ENCODE results near the gene KLHDC3.

Gene KLHDC3

DNA sequence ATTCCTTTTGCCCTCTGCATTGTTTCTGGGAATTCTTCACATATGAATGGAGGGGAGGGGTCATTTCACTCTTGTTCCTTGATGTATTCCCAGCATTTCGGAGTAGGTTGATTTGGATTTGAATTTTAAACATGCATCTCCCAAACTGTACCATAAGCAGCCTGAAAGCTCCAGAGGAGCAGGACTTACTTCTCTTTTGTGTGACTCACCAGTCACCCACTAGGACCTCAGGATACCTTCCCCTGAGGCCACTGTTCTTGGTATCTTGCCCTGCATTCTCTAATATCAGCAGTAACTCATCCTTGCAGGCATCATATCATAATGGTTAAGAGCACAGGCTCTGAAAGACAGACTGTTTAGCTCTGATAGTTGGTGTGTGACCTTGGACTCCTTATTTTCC, 44.5 kb downstream of the KLHDC3 start:
- DNase-seq (ENCODE audit: low spot score) = no peak

DNA sequence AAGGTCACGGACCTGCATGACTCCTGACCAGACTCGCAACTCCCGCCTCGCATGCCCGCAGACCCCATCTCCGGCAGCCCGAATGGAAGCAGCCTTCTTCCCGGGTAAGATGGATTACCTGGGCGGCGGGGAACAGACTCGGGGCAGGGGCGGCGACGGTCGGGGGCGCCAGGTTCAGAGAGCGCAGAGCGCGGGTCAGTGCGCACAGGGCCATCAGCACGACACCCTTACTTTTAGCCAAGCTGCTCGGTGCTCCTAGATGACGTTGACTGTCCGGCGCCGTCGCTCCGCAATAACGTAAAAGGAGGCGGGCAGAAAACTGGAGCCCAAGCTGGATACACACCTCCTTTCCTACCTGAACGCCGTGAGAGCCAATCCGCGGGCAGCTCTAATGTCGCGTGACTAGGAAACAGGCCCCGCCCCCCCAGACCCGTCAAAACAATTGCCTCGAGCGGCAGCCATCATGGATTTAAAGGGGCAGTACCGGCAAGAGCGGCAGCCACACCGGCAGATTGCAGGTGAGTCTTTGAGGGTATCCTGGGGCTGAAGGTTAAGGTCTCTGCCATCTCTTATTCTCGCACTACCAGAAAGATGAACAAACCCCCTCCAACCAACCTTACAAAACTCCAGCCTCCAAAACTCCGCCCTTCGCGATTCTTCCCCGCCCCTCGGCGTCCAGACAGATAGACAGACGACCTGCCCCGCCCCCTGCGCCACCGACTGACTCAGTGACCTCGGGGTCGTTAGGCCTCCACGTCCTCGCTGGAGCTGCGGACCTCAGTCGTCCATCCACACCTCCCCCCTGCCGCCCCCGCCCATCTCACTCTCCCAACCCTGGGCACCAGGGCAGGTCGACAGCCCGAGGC, 45.4 kb downstream of the KLHDC3 start, which contains the start of the genes KLC4 and MRPL2:
TSS of gene KLC4 (plus strand) at position 464 of the 866 bp plus-strand sequence. CDS start 1,705 bp downstream, outside the sequence.
TSS of gene MRPL2 (minus strand) at position 267 of the 866 bp plus-strand sequence. CDS start at position 214, 53 bp downstream.
- DNase-seq (ENCODE audit: low spot score) = peak; percentile 99

DNA sequence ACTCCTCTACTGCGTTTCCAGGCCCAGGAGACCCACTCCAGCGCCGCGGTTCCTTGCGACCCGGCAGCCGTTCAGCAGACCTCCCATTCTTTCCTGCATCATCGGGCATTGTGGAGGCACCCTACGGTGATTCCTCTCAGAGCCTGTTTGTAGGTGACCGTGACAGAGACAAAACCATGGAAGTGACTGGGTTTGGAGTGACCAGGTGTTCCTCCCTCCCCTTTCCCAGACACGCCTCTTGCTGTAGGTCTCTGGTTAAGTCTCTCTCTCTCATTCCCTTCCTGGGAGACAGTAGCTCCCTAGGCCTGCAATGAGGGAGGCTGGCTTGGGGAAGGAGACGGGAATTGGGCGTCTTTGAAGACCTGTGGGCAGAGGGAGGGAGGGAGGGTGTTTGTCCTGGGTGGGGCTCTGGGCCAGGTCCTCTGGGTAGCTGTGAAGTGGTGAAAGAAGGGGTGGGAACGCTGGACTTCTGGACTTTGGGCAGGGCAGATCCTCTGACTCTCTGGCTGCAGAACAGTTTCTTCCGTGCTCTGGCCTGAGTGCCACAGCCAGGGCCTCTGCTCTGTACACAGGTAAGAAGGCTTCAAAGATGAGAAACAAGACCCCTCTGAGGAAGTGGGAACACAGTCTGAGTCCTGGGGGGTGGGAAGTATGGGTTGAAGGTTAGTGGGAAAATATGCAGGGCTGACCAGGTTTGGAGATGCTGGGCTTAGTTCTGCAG, 46.1 kb downstream of the KLHDC3 start:
- no peak for DNase-seq (ENCODE audit: low spot score)

DNA sequence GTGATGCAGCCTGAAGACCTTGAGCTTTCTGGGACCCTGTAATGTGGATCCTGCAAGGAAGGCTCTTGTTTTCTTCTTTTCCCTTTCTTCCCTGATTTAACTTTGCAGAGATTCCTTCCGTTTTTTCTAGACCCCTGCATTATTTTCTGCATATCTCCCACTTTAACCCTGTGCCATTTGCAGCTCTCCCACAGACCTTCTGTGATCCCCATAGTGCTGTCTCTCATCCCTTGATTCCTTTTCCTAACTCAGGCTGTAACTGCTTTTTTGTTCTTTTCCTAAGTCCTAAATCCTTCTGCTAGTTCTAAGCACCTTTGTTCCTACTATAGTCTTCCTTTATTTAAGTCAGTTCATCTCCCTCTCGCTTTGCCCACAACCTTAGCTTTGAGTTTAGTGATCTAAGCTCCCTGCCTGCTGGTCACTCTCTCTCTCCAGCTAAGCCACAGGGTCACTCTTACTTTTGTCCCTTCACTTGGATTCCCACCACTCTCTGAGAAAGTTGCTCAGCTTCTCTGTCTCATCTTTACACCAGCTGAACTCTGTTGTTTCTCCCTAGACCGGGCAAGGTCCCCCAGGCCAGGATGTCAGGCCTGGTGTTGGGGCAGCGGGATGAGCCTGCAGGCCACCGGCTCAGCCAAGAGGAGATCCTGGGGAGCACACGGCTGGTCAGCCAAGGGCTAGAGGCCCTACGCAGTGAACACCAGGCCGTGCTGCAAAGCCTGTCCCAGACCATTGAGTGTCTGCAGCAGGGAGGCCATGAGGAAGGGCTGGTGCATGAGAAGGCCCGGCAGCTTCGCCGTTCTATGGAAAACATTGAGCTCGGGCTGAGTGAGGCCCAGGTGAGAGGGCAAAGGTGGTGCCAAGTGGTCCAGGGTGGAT, 46.9 kb downstream of the KLHDC3 start:
- no peak for DNase-seq (ENCODE audit: low spot score)

DNA sequence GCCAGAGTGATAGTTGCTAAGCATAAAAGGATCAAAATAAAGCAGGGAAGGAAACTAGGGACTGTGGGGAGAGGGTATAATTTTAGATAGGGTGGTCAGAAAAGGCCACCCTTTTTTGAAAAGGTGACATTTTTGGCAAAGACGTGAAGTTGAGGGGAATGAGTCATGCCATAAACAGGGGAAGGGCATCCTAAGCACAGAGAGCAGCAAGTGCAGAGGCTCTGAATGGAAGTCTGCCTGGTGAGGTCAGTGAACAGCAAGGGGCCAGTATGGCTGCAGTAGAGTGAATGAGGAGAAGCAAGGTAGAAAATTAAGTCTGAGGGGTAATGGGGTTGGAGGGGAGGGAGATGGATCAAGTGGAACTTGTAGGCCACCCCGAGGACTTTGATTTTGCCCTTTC, 47.8 kb downstream of the KLHDC3 start:
- no peak for DNase-seq (ENCODE audit: low spot score)

DNA sequence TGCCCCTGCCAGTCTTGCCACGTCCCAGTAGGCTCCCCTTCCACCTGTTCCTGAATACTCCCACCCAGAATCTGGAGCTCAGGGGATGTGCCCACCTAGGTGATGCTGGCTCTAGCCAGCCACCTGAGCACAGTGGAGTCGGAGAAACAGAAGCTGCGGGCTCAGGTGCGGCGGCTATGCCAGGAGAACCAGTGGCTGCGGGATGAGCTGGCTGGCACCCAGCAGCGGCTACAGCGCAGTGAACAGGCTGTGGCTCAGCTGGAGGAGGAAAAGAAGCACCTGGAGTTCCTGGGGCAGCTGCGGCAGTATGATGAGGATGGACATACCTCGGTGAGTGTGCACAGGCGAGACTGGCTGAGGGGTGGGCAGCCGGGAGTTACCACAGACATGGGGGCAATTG, 48.8 kb downstream of the KLHDC3 start:
- DNase-seq (ENCODE audit: low spot score) = no peak

DNA sequence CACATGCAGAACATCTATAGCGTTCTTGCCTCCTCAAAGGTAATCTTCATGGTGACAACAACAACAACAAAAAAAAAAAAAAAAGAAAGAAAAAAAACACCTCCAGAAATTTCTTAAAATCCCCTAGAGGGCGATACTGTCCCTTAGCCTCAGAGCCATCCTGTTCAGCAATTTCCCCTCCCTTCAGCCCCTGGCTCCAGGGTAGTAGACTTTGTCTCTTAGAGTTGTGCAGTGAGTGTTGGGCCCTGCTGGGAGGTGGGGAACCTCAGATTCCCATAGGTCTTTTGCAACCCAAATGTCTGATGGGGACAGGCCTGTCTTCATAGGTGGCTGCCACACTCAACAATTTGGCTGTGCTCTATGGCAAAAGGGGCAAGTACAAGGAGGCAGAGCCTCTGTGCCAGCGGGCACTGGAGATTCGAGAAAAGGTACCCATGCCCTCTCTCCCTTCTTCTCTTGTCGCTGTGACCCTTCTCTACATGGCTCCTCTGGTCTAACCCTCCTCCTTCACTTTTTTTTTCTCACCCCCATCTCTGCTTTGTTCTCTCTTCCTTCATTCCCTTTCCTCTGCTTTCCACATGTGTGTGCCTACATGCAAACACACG, 56.1 kb downstream of the KLHDC3 start:
- no peak for DNase-seq (ENCODE audit: low spot score)

All from left forelimb (tissue), 1 donor.